HUDEP-2 (cell line): Measurements from ENCODE around the gene PTPRD.
A peak's percentile ranks its signal among the peaks of the same experiment; 100 is the strongest.
"Not testable (repeated sequence)": the region's sequence is repeated elsewhere in the genome, so short reads cannot be mapped to it uniquely, and the experiment has no call there.

ENCODE experiments used
- DNase-seq, 76 experiments: peaks; one replicate each; lab custom pipeline; 2025; ENCODE audit not compliant: unreplicated experiment in 76 of 76; lab: John Stamatoyannopoulos, UW

The PTPRD gene

DNA sequence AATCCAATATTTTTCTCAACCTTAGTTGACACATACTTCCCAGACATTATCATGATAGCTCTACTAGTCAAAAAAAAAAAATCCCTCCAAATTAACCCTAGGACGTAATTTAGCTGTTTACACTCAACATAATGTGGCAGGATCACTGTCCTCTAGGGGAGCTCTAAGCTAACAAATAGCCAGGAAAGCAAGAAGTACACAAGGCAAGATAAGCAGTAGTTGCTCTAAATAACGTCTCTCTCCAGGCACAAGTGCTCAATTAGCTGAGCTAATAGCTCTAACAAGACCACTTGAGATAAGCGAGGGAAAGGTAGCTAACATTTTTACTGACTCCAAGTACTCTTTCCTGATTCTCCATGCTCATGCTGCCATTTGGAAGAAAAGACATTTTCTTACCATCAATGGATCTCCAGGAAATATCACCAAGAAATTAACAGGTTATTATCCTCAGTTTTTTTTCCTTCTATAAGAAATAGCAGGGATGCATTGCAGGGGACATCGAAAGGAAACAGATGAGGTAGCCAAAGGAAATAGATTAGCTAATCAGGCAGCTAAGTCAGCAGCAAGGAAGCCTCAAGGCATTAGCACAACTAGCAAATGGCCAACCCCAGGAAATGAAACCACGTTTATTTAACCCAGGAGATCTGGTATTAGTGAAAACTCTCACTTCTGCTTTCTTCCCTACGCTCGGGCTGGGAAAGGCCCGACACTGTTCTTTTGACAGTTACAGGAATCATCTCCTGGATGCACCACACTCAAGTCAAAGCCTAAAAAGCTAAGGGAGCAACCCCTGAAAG, 614.1 kb downstream of the PTPRD start:
- DNase-seq: peak in 7 of 76 experiments; percentile 0 to 65 (median 36)

DNA sequence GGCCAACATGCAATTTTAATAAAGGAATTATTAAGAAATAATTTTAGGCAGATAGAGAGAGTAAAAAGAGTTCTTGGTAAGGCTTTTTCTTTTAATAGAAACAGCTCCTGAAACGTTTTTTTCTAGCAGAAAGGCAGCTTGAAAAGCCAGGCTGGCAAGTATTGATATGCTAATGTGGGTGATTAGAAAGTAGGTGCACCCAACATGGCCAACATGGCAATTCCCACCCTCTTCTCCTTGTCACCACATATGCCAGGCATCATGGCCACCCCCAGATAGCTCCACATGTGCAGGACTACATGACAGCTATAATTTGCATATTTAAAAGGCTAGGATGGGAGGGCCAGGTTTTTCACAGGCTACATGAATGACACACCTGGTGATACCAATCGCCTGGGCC, 615.2 kb downstream of the PTPRD start:
- DNase-seq: no peak

DNA sequence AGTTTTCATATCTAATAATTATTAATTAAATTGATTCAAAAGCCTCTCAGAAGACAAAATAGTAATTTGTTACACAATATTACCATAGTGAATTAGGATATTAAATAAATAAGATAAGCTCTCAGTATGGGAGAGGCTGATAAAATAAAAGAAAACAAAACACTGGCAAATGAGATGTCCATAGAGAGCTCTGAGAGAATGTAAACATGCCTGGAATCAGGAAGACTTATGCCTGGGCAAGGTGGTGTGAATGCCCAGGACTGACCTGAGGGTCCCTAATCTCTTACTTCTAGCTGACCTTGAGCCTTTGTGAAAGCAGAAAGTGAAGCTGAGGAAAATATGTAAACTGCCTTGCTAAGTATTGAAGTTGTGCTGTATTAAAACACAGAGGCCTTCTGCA, 616.5 kb downstream of the PTPRD start:
- no peak for DNase-seq

DNA sequence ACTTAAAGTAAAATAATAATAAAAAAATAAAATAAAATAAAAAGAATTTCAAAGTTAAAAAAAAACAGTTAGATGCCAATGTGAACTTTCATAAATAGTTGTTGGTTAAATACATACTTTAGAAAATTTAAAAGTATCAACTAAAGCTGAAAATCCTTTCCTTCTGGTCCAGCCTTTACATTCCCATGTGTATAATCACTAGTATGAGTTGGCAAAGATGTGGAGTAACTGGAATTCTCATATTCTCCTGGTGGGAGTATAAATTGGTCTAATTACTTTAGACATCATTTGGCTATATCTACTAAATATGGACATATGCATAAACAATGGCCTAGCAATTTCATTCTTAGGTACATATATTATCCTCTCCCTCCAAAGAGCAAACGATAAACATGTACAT, 619.9 kb downstream of the PTPRD start:
- no peak for DNase-seq

DNA sequence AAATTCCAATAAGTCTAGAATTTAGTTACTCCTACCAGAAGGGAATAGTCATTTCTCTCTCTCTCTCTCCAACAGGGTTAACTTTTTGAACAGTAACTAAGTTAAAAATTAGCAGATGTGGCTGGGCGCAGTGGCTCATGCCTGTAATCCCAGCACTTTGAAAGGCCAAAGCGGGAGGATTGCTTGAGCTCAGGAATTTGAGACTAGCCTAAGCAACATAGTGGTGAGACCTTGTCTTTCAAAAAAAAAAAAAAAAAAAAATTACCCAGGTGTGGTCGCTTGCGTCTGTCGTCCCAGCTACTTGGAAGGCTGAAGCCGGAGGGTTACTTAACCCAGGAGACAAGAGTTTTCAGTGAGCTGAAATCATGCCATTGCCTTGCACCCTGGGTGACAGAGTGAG, 639.7 kb downstream of the PTPRD start:
- DNase-seq: no peak

DNA sequence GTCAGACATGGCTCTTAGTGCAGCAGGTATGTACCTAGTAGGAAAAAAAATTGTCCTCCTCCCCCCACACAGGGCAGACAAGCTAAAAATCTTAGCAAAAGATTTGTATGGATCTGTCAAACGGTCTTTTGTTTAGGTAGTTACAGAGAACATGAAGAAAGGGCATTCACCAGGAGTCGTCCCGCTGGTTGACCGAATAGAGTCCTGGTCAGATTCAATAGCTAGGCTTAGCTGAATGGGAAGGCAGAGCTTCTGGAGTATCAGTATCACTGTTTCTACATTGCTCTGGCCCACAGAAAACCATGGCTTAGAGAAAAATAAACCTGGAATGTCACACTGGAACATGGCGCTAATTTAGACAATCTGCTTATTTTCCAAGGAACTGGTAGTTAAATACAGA, 642.3 kb downstream of the PTPRD start:
- DNase-seq: no peak

DNA sequence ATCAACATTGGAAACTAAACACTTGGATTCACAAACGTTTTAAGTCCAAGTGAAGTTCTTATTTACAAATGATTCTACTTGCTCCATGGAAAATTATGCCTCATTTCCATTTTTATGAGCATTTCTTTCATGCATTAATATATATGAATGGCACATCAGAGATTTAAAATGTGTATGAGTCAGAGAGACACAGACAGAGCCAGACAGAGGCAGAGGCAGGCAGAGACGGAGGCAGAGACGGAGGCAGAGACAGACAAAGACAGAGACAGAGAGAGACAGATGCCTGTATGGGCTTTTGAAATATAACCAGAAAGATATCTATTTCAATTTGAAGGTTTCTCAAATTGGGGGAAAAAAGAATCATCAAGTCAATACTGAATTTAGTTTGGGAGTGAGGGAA, 649.0 kb downstream of the PTPRD start:
- no peak for DNase-seq

DNA sequence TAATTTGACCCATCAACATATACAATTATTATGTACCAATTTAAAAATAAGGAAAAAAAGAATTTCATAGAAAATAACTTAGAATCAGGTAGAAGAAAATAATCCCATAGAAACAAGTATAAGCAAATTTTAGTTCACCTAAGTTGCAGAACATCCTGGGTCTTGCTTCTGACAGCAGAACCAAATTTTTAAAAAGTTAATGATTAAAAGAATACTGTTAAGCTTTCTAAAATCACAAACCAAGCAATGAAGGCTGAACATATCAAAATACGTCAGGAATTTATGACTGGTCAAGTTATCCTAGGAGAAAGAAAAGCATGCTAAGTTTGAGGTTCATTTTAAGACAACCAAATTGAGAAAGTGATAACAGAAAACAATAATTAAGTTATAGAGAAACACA, 650.9 kb downstream of the PTPRD start:
- DNase-seq: no peak

DNA sequence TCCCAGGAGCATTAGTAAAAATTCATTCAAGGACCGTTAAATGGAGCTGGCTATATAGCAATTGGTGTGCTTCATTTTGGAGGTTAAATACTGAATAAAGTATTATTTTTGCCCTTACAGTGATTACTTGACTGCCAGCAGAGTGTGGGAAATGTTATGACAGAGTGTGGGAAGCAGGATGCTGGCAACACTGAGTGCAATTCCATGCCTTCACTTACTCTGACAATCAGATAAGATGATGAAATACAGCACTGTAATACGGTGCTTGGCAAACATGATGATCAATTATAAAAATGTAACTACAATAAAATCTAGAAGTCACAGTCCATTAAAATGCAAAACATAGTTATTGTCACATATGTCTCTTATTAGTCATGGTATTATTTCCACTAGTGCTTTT, 651.3 kb downstream of the PTPRD start:
- no peak for DNase-seq

DNA sequence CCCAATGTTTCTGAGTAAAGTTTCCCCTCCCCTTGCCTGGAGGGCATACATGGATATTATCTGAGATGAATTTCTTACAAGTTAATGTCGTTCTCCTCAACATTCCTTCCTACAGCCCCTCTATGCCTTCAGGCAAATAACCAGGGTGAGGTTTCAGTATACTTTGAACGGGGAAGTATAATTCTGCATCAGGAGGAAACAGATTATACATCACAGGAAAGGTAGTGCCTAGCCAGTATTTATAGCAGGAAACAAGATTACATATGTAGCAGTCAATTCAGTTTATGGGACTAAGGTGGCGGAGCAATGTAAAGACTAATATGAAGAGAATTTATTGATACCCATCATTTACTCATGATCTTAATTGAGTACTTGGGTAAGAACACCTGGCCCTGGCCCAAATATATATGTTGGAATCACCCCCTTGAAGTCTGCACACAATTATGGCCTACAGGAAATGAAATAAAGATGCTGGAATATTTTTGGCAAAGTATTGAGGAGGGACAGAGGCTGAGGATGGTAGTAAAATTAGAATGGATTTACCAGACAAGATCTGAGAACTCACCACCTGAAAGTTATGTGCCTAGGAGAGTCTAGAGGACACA, 661.1 kb downstream of the PTPRD start:
- DNase-seq: no peak

DNA sequence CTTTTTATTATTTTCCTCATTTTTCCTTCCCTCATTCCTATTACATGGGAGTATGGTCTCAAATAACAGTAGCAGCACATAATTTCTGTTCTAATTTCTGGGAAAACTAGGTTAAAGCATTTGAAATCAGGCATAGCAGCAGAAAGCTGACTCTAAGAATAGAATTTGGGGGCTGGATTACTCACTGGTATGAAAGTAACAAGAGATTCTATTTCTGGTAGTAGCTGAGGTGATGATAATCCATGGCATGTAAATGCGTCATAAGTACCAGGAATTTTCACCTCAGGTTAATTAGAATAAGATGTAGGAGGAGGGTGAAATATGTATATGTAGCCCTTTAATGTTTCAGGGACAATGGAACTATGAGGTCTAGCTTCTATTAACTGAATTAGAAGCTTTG, 662.0 kb downstream of the PTPRD start:
- DNase-seq: no peak

DNA sequence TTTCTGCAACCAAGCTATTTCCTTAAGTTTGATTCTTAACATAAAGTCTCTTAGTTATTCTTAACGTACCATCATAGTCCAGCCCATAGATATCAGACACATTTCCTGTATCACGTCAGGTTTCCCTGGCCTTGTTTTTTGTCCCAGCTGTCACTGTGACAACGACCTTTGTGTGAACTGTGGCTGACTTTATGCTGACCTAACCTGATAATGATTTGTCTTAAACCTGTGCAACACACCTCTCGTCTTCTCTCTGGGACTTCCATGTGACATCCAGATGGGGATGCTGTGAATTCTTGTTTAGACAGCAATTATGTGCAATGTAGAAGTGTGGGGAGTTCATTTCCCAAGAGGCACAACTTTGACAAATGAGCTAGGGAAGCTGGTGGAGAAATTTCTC, 662.8 kb downstream of the PTPRD start:
- DNase-seq: no peak

DNA sequence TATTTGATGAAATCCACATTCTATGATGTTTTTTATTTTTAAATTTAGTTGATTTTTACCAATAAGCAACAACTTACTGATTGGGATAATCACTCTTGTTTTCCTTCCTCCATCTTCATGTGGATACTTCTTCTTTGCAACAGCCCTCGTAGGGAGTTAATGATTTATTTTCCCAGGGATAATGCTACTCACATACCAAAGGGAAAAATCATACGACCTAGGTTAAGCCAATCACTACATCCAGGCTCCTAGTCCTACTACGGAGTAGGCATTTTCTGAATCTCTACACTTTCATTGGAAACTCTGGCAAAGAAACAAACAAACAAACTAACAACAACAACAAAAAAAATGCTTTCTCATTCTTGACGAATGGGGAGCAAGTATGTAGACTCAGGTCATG, 663.4 kb downstream of the PTPRD start:
- DNase-seq: no peak

DNA sequence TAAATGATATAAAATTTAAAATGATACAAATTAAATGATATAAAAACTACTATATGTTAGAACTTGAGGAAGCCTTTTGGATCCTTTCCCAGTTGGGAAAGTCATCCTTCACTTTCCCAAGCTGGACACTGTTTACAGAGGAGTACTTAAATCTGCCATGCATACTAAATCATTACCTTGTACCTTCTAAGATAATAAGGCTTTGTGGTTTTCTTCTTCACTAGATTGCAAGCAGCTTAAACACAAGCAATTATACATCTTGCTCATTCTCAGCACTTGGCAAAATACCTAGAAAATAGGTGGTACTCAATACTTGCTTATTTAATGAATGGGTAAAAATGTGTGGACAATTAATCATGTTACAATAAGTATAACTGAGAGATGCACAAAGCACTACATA, 666.8 kb downstream of the PTPRD start:
- no peak for DNase-seq

DNA sequence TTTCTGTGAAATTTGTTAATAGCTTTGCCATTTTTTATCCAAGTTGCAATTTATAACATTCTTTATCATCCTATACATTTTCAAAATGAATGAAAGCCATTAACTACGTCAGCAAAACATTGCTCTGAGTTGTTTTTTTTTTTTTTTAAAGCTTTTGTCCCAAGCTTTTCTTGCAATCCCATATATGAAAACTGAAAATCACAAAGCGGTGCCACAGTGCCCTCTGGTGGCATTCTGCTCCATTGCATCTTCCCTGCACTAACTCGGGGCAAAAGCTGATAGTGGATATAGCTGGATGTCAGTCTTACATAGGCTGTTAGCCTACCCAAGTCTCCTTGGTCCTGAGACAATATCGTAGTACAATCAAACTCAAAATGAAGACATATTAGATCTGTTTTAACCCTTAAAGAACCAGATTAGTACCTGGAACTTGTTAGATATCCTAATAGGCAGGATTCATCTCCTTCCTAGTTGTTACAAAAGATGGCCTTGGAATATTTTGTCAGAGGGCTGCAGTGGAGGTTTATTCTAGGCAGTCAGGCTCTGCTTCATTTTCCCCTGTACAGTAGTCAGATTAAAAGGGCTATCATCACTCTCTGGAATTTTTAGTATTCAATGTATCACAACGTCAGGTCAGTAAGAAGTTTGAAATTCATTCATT, 669.9 kb downstream of the PTPRD start:
- peak in 39 of 76 experiments; percentile 1 to 60 (median 21) for DNase-seq

DNA sequence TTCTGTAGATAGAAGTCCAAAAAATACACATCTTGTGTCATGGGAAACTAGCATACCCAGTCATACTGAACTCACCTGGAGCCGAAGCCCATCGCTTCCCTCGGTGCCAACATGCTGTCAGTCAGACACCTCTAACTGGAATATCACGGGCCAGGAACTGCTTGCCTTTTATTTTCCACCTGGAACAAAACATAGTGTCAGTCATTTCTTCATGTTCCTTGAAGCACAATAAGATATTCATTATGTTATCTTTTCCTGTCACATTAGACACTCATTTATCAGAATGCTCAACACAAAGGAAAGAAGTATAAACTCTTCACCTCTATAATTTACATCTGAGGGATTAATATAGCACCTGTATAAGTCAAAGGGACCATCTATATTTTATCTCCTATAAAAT, 674.4 kb downstream of the PTPRD start:
- DNase-seq: no peak

DNA sequence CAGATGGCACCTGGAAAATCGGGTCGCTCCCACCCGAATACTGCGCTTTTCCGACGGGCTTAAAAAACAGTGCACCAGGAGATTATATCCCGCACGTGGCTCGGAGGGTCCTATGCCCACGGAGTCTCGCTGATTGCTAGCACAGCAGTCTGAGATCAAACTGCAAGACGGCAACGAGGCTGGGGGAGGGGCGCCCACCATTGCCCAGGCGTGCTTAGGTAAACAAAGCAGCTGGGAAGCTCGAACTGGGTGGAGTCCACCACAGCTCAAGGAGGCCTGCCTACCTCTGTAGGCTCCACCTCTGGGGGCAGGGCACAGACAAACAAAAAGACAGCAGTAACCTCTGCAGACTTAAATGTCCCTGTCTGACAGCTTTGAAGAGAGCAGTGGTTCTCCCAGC, 681.3 kb downstream of the PTPRD start:
- not testable (repeated sequence) for DNase-seq

DNA sequence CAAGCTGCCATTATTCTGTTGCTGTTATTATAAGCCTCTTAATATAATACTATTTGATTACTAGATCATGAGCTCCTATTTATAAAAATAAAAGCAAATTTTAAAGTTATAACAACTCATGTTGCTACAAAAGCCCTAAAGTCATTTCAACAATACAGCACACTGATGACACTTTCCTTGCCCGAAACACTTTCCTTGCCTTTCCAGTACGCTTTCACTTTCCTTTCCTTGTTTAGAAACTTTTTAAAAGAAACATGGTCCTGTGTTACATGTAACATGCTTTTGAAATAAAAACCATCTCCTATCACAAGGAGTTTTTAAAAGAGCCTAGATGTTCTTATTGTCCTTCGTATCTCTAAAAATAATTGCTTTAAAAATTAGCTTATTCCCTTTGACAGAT, 688.4 kb downstream of the PTPRD start:
- DNase-seq: peak in 4 of 76 experiments; percentile 5 to 30 (median 22)

DNA sequence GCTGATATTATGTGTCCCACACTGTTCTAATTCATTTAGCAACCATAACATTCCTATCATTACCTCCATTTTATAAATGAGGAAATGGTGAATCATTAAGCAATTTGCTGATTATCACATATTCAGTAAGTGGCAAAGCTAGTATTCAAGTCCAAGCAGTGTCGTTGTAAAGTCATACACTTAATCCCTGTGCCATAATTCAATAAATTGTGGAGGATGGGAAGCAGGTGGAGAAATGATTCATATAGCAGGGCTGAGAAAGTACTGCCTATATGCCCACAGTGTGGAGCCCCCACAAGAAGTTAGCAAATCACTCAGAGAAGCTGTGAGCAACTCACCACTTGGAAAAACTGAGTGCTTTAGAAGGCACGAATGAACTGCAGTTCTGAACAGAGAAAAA, 691.0 kb downstream of the PTPRD start:
- no peak for DNase-seq

DNA sequence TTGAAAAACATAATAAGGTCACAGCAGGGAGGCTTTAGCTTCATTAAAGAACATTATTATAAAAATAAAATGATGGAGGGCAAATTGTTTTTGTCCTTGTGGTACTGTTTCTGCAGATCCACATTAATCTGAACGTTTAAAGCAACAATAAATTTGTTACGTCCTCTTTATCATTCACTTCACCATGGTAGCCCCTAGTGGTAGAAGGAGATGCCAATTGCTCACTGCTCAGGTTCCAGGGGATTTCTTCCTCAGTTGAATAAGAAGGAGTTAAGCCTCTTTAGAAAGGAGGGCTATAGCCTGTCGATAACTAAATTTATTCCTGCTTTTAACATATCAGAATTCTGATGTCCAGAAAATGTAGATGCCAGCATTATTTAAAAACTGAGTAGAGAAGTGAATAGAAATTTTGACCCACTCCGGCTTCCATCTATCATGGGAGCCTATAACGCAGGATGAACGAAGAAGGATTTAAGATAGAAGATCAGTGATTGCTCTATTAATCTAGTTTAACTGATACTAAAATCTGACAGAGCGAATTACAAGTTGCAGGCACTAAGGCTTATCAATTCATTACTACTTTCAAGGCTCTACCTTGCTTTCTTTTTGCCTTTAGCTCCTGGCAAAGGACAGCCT, 692.3 kb downstream of the PTPRD start:
- DNase-seq: no peak

DNA sequence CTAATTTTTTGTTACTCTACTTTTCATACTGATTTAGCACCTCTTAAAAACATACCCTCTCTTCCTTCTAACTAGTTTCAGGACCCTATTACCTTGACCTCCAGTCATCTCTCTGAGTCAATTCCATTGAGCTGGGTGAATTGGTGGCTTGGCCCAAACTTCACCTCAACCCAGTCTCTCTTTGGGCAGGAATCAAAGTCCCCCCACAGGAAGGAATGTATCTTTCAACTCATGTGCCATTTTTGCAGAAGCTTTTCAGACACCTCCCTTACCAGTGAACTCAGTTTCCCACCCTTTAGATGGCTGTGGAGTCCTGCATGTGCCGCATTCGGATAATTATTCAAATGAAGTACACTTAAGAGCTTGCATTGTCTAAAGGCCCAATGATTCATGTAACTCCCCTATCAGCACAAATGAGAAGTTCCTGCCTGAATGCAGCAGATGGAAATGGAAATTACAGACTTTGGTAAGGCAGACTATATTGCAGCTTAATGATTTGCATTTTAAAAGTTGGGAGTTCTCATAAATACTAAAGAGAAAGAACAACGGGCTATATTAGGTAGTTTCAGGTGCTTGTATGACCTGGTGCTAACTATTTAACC, 693.5 kb downstream of the PTPRD start:
- no peak for DNase-seq
